WTC11 (cell line): ENCODE measurements around the gene NCKAP5L. TPM values are rescaled to one million over a fixed set of nuclear protein-coding genes. Genes with fewer than 3 reads are reported as not detected.

Source experiments
- ATAC-seq: fragments of 200-7000 bp; cut with Tn5 transposase; 2 replicates; pipeline ENCODE4 v1.10.0; 2021; ENCODE audit warnings: mild to moderate bottlenecking, moderate library complexity
- CTCF ChIA-PET: fragments of 300-600 bp; sonication (Branson Sonifier 250); formaldehyde crosslinking; loops from one replicate; lab custom pipeline; 2021; ENCODE audit warnings: antibody characterized with exemption; lab: Charles Lee
- POLR2A ChIA-PET: fragments of 350-600 bp; sonication (Branson Sonifier 250); formaldehyde crosslinking; loops from one replicate; lab custom pipeline; 2021; ENCODE audit warnings: antibody characterized with exemption; lab: Charles Lee
- DNase-seq: peaks from one replicate; pipeline ENCODE4 v3.0.0; 2021; ENCODE audit warnings: low spot score
- H3K27ac Mint-ChIP-seq: 2 replicates; pipeline ENCODE4 v1.8.0; 2021; ENCODE audit warnings: mixed read lengths
- H3K27me3 Mint-ChIP-seq: 2 replicates; pipeline ENCODE4 v1.8.0; 2021; ENCODE audit warnings: low read depth, mild to moderate bottlenecking, moderate library complexity, mixed read lengths
- H3K36me3 Mint-ChIP-seq: 2 replicates; pipeline ENCODE4 v1.8.0; 2021; ENCODE audit warnings: mixed read lengths
- H3K4me1 Mint-ChIP-seq: 2 replicates; pipeline ENCODE4 v1.8.0; 2022; ENCODE audit warnings: mixed read lengths
- H3K4me3 Mint-ChIP-seq: 2 replicates; pipeline ENCODE4 v1.8.0; 2021; ENCODE audit warnings: mild to moderate bottlenecking, moderate library complexity, mixed read lengths
- H3K9me3 Mint-ChIP-seq: 2 replicates; pipeline ENCODE4 v1.8.0; 2021; ENCODE audit warnings: mixed read lengths
- ATF2 ChIP-seq: sonication (generic); formaldehyde crosslinking; IDR thresholded peaks from 2 replicates; pipeline ENCODE4 v1.8.1; 2022; ENCODE audit warnings: low read depth, missing genetic modification reagents, borderline replicate concordance
- CBFB ChIP-seq: sonication (generic); formaldehyde crosslinking; IDR thresholded peaks from 2 replicates; pipeline ENCODE4 v1.8.1; 2022; ENCODE audit warnings: mild to moderate bottlenecking, low read depth, missing genetic modification reagents
- E2F1 ChIP-seq: sonication (generic); formaldehyde crosslinking; IDR thresholded peaks from 2 replicates; pipeline ENCODE4 v1.8.0; 2022; ENCODE audit warnings: mild to moderate bottlenecking, missing genetic modification reagents
- E2F5 ChIP-seq: sonication (generic); formaldehyde crosslinking; IDR thresholded peaks from 2 replicates; pipeline ENCODE4 v1.8.1; 2022; ENCODE audit warnings: mild to moderate bottlenecking, moderate library complexity, missing genetic modification reagents
- GRHL2 ChIP-seq: fragments of 250-450 bp; sonication (Bioruptor Pico); IDR thresholded peaks from 2 replicates; pipeline ENCODE4 v1.8.0; 2022; ENCODE audit warnings: mild to moderate bottlenecking, moderate library complexity; ENCODE audit not compliant: insufficient replicate concordance, severe bottlenecking
- GTF2I ChIP-seq: fragments of 250-450 bp; sonication (Bioruptor Pico); conservative IDR thresholded peaks from 2 replicates; pipeline ENCODE4 v1.4.0; 2021; ENCODE audit warnings: mild to moderate bottlenecking
- HMGA2 ChIP-seq: fragments of 250-450 bp; sonication (Bioruptor Pico); IDR thresholded peaks from 2 replicates; pipeline ENCODE4 v1.4.0; 2021; ENCODE audit warnings: mild to moderate bottlenecking, moderate library complexity
- HMGXB4 ChIP-seq: sonication (generic); formaldehyde crosslinking; IDR thresholded peaks from 2 replicates; pipeline ENCODE4 v1.8.1; 2023; ENCODE audit warnings: mild to moderate bottlenecking, moderate library complexity, missing genetic modification reagents
- JAZF1 ChIP-seq: fragments of 250-450 bp; sonication (Bioruptor Pico); IDR thresholded peaks from 2 replicates; pipeline ENCODE4 v1.9.0; 2021; ENCODE audit warnings: moderate library complexity, mild to moderate bottlenecking, inconsistent platforms
- NFATC4 ChIP-seq: fragments of 250-450 bp; sonication (Bioruptor Pico); IDR thresholded peaks from 2 replicates; pipeline ENCODE4 v1.9.0; 2021; ENCODE audit warnings: mild to moderate bottlenecking
- PRDM15 ChIP-seq: sonication (generic); formaldehyde crosslinking; IDR thresholded peaks from 2 replicates; pipeline ENCODE4 v1.8.0; 2022; ENCODE audit warnings: missing genetic modification reagents
- PRRX2 ChIP-seq: fragments of 250-450 bp; sonication (Bioruptor Pico); IDR thresholded peaks from 2 replicates; pipeline ENCODE4 v1.8.0; 2021; ENCODE audit warnings: mild to moderate bottlenecking
- SP1 ChIP-seq: sonication (generic); formaldehyde crosslinking; conservative IDR thresholded peaks from 2 replicates; pipeline ENCODE4 v1.8.1; 2022; ENCODE audit warnings: missing genetic modification reagents
- TEAD1 ChIP-seq: sonication (generic); formaldehyde crosslinking; IDR thresholded peaks from 2 replicates; pipeline ENCODE4 v1.8.0; 2022; ENCODE audit warnings: mild to moderate bottlenecking, missing genetic modification reagents
- TEAD4 ChIP-seq: sonication (generic); formaldehyde crosslinking; IDR thresholded peaks from 2 replicates; pipeline ENCODE4 v1.8.0; 2022; ENCODE audit warnings: mild to moderate bottlenecking, missing genetic modification reagents
- ZMAT4 ChIP-seq: fragments of 250-450 bp; sonication (Bioruptor Pico); IDR thresholded peaks from 2 replicates; pipeline ENCODE4 v1.9.0; 2021; ENCODE audit warnings: mild to moderate bottlenecking
- ZNF138 ChIP-seq: sonication (generic); formaldehyde crosslinking; conservative IDR thresholded peaks from 2 replicates; pipeline ENCODE4 v1.8.1; 2022; ENCODE audit warnings: mild to moderate bottlenecking, moderate library complexity, missing genetic modification reagents
- ZNF396 ChIP-seq: fragments of 250-450 bp; sonication (Bioruptor Pico); IDR thresholded peaks from 2 replicates; pipeline ENCODE4 v1.8.0; 2021; ENCODE audit warnings: mild to moderate bottlenecking, moderate library complexity, borderline replicate concordance
- ZNF416 ChIP-seq: fragments of 250-450 bp; sonication (Bioruptor Pico); IDR thresholded peaks from 2 replicates; pipeline ENCODE4 v1.9.0; 2021; ENCODE audit warnings: mild to moderate bottlenecking, inconsistent platforms
- ZNF425 ChIP-seq: fragments of 250-450 bp; sonication (Bioruptor Pico); conservative IDR thresholded peaks from 2 replicates; pipeline ENCODE4 v1.9.0; 2021; ENCODE audit warnings: mild to moderate bottlenecking
- total RNA-seq: library from RNA; stranded (reverse); gene quantifications from 3 replicates; pipeline ENCODE4 v1.2.3, GENCODE V29; 2021

The NCKAP5L gene
- total RNA-seq, 1 experiment from 2014 or later, result 27.8 TPM

GRCh38 chr12:49791700-49792099, 36.5 kb downstream of the NCKAP5L start (continued):
- TF ChIP-seq PRDM15 (no peak), HMGA2 (CRISPR knock-in tag) (no peak), GTF2I (no peak), ATF2 (CRISPR knock-in tag) (no peak), HMGXB4 (CRISPR knock-in tag) (no peak), SP1 (CRISPR knock-in tag) (no peak), ZMAT4 (CRISPR knock-in tag) (no peak)

- Mint-ChIP-seq H3K27ac (peak overlapping the region; percentile 53; the same call in 1 of the 2 replicates), H3K27me3 (no peaks in the 10 kb centered on the region), H3K4me1 (peaks cover 15% of the 10 kb centered on the region), H3K36me3 (peaks cover 6% of the 10 kb centered on the region), H3K9me3 (peaks cover 9% of the 10 kb centered on the region), H3K4me3 (no peak overlapping the region)
- ChIA-PET POLR2A (no interaction called here), CTCF (interaction anchor here (0.6 to 1.5 kb wide), 8 partner anchors 8 to 641 kb away, joined by 3 to 10 read pairs (median 4); partner anchors contain the start of genes NCKAP5L and PRPF40B)
- no peak for ATAC-seq
- no peak for TF ChIP-seq ZNF425 (CRISPR knock-in tag)
- TF ChIP-seq ZNF396 (CRISPR knock-in tag), result no peak
- TF ChIP-seq NFATC4 (CRISPR knock-in tag), result no peak
- TF ChIP-seq PRRX2 (CRISPR knock-in tag), result no peak
- no peak for TF ChIP-seq TEAD1 (CRISPR knock-in tag)
- no peak for TF ChIP-seq TEAD4 (CRISPR knock-in tag)
- TF ChIP-seq JAZF1 (CRISPR knock-in tag), result no peak
- no peak for TF ChIP-seq GRHL2 (CRISPR knock-in tag)
- no peak for TF ChIP-seq E2F5
- TF ChIP-seq CBFB, result no peak
- no peak for TF ChIP-seq ZNF138
- no peak for TF ChIP-seq ZNF416 (CRISPR knock-in tag)
- TF ChIP-seq E2F1 (CRISPR knock-in tag), result no peak
- TF ChIP-seq HMGXB4 (CRISPR knock-in tag), result no peak
- DNase-seq, result no peak
Measured at GRCh38 chr12:49790741-49791555, 37.3 kb downstream of the NCKAP5L start.
